ENCODE data around the gene TSR1.

DNA sequence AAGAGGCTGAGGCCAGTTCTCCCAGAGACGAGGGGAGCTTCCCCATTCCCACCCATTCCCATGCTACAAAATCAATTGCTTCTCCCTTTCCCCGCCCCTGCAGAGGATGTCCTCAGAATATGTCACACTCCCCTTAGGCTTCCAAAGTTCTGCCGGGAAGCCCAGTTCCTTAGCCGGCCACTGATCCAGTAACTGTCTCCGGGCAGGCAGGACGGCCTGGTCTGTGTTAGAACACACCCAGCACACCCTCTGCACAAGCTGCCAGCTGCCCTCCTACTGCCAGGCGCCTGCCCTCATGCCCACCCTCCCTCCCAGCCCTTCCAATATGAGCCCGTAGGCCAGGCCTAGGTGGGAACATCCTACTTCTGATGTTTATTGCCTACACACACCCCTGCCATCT, 32.1 kb upstream of the TSR1 start:
- TF ChIP-seq, protein P1, sequence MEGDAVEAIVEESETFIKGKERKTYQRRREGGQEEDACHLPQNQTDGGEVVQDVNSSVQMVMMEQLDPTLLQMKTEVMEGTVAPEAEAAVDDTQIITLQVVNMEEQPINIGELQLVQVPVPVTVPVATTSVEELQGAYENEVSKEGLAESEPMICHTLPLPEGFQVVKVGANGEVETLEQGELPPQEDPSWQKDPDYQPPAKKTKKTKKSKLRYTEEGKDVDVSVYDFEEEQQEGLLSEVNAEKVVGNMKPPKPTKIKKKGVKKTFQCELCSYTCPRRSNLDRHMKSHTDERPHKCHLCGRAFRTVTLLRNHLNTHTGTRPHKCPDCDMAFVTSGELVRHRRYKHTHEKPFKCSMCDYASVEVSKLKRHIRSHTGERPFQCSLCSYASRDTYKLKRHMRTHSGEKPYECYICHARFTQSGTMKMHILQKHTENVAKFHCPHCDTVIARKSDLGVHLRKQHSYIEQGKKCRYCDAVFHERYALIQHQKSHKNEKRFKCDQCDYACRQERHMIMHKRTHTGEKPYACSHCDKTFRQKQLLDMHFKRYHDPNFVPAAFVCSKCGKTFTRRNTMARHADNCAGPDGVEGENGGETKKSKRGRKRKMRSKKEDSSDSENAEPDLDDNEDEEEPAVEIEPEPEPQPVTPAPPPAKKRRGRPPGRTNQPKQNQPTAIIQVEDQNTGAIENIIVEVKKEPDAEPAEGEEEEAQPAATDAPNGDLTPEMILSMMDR (IDR thresholded peaks at IDR 0.05; ENCODE audit: insufficient read depth, low read depth, low read length), result no peak
- no peak for TF ChIP-seq EZH2 (IDR thresholded peaks at IDR 0.05; ENCODE audit: insufficient read depth, low read length)
